ENCODE results near the gene MTUS2.
A peak's percentile ranks its signal among the peaks of the same experiment; 100 is the strongest.

The MTUS2 gene

DNA sequence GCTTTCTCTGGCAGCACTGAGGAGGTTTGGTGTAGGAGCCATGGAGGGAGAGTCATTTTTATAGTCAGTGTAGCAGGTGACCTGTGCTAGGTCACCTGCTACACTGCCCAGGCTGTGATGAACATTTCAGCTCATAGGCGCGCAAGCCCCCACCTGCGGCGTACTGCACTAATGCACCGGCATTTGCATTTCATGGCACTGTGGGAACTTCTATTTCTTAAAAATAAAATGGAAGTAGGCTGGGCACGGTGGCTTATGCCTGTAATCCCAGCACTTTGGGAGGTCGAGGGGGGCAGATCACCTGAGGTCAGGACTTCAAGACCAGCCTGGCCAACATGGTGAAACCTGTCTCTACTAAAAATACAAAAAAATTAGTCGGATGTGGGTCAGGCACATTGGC lies 674.4 kb downstream of the MTUS2 start:
- DNase-seq, result no peak

DNA sequence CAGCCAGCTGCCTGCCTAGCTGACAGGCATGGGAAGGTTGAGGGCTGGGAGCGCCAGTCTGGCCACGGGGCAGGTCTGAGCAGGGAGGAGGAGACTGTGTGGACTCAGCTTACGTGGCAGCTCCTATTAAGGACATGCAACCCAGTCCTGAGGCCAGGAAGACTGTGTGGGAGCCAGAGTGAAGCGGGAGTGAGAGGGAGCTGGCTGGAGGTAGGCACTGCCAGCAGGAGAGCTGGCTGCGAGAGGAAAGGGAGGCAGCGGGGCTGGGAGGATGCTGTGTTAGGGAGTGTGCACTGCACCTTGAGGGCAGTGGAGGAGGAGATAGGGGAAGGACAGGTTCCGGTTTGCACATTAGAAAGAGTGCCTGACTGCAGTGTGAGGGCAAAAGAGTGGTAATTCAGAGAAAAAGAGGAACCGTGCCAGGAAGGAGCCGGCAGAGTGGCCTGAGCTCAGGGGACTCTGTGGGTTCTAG lies 676.1 kb downstream of the MTUS2 start:
- peak; percentile 67 for DNase-seq

GRCh38 chr13:29497137-29497654 lies 677.1 kb downstream of the MTUS2 start:
- no peak for DNase-seq

GRCh38 chr13:29498426-29499040 lies 678.4 kb downstream of the MTUS2 start:
- no peak for DNase-seq

DNA sequence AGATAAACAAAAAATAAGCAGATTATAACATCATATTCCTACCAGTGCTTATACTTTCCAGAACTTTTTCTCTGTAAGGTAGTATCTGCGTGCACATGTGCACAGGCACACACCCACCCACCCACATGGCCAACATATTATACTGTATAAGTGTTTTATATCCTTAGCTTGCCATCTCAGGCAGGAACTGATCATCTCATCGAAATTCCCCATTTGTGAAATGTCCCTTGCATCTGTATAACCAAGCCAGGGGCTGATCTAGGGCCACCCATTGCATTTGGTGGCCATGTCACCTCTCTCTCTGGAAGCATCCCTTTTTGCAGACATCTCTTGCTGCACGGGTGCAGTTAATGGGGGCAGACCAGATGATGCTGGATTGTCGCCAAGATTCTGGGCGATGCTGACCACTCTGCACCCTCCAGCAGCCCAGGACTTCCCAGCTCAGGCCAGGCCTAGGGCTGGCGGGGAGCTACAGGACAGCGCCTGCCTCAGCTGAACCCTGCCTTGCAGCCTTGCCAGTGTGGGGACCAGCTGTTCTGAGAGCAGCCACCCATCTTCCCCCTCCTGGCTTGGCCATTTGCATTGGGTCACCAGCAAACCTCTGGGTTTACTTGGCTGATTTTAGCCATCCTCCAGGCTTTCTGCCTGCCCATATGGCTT lies 679.5 kb downstream of the MTUS2 start:
- no peak for DNase-seq

GRCh38 chr13:29500386-29500785 lies 680.2 kb downstream of the MTUS2 start:
- DNase-seq, result no peak

DNA sequence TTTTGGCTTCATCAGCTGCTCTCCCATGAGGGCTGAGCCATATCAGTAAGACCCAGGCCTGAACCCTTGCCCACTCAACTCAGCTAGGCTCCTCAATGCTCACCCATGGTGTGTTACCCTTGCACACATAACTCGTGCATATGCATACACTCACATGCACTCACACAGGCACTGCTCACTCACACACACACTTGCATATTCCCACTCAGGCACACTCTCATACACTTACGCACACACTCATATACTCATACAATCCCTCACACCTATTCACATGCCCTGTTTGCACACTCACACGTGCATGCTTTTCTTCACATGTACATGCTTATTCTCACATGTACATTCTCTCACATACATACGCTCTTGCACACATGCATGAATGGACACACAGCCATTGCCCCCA lies 681.5 kb downstream of the MTUS2 start:
- DNase-seq, result no peak

DNA sequence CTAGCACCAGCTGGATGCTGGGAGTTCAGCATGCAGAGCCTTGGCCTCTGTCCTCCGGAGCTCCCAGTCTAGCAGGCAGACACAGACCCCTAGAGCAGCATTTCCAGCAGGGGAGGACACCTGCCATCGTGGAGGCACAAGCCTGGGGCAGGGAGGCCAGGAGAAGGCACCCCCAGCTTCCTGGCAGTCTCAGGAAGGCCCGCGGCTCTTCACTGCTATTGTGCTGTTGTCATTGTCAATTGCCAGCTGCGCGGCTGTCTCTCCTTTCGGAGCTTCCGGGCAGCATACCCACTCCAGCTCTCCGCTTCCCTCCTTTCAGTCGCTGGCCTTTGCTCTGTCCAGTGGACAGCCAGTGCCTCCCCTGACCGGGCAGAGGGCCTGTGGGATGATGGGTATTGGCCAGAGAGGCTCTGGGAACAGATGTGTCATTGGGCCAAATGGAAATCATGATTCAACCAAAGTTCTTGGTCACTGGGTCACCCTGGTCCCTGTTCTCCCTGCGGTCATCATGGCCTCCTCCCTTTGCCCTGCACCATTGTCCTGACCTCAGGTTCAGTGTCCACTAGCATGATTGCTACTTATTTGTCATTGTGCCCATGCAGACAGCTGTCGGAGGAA lies 682.4 kb downstream of the MTUS2 start:
- no peak for DNase-seq

DNA sequence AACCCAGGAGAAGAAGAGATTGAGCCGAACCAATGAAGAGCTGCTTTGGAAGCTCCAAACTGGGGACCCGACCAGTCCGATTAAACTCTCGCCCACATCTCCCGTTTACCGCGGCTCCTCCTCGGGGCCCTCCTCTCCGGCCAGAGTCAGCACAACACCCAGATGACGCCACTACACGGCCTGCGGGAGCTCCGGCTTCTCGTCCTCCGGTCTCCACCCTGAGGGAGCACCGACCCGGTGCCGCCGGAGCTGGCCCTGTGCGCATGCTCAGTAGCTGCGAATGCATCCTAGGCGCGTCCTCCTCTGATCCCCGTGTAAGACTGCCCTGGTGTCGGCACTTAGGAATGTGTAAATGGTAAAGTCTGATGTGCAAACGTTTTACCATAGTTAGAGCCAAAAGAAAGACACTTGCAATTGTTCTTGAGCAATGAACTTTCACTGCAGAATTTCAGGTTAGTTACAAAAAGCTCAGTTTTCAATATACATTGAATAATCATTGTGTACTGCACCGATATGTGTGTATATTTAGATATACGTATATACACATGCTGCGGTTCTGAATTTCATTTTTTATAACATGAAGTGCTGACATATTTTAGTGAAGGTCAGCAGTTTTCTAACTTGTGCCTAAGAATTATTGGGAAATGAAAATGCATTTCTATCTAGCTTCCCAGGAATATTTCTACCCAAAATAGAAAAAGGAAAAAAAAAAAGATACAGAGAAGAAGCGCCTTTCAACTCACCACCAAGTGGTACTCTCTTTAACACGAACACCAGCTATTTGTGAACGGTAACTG lies 683.1 kb downstream of the MTUS2 start:
- DNase-seq, result no peak

GRCh38 chr13:29504691-29505090 lies 684.6 kb downstream of the MTUS2 start:
- no peak for DNase-seq

DNA sequence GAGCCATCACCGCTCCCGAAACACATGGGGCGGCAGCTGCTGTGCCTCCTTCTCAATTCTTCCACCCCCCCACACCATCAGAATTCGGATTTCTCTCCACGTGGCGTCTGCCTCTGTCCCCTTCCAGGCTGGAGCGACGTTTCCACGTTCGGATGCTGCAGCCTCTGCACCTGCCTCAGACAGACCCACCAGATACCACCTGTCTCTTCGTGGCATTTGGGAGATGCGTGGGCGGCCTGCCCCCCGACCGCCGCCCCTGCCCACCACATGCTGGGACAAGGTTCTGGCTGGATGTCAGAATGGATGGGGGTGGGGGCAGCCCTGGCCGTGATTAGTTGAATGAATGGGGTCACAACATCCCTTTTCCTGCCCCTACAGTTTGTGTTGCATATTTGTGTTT lies 685.4 kb downstream of the MTUS2 start:
- no peak for DNase-seq

DNA sequence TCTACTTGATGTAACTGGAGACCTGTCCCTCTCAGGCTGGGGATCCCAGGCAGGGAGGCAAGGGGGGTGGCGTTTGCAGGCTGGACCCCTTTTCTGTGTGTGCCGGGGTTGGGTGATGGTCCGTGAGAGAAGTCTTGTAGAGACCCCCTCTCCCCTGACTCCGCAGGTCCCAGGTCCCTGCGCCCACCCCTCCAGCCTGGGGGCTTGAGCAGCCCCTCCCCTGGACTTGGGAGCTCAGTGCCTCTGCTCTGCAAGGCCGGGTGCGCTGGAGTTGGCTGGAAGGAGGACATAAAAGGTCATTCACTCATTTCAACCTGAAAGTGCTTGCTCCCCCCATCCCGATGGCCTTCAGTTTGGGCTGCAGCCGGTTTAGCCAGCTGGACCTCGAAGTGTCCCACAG lies 685.8 kb downstream of the MTUS2 start:
- DNase-seq, result no peak

DNA sequence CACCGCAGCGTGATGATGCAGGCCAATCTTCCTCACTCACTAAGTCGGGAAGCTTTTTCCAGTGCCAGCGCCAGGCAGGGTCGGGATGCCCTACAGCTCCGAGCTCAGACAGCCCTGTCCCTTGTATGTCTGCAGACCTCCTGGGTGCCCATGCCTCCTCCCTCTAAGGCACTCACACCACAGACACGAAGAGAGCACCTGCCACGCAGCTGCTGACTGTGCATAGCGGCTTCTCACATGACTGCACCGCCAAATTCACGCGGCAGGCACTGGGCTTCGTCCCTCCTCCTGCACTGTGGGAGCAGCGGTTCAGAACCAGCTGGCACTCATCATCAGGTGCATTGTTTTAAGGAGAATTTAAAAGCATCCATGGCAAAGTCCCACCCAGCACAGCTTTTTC lies 687.2 kb downstream of the MTUS2 start:
- no peak for DNase-seq

- peak; percentile 12 for DNase-seq
Observed at GRCh38 chr13:29508130-29508875, 688.2 kb downstream of the MTUS2 start.

DNA sequence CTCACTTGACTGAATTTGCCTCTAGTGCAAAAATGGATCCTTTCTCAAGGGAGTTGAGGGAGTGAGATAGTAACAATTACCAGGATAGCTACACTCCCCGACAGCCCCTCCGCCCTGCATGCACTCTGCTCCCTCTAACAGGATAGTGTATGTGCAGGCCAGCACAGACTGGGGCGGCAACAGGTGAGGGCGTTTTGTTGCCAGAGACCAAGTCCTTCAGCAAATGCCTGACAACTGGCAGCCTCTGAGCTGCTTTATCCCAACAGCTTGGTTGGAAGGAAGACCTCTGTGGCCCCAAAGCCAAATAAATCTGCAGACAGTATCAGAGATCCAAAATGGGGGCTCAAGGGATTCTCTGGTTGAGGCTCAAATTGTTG lies 688.7 kb downstream of the MTUS2 start:
- peak; percentile 15 for DNase-seq

- DNase-seq, result no peak
Observed at GRCh38 chr13:29509999-29510589, 690.0 kb downstream of the MTUS2 start.

DNA sequence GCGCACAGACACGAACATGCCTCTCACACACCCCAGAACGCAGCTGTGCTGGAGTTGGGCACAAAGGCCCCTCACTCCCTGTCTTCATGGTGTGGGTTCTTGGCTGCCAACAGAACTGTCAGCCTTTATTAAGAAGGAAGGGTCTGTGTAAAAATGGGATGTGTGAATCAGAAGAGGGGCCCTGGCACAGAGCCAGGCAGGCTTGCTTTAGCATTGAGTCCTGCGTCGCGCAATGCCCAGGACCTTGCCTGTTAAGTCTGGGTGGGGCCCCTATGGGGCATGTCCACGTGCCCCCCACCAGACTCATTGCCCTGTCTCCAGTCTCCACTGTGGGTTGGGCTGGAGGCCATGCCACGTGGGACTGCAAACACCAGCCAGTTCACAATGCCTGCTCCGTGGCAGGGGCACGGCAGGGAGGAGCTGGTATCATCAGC lies 690.5 kb downstream of the MTUS2 start:
- DNase-seq, result no peak

DNA sequence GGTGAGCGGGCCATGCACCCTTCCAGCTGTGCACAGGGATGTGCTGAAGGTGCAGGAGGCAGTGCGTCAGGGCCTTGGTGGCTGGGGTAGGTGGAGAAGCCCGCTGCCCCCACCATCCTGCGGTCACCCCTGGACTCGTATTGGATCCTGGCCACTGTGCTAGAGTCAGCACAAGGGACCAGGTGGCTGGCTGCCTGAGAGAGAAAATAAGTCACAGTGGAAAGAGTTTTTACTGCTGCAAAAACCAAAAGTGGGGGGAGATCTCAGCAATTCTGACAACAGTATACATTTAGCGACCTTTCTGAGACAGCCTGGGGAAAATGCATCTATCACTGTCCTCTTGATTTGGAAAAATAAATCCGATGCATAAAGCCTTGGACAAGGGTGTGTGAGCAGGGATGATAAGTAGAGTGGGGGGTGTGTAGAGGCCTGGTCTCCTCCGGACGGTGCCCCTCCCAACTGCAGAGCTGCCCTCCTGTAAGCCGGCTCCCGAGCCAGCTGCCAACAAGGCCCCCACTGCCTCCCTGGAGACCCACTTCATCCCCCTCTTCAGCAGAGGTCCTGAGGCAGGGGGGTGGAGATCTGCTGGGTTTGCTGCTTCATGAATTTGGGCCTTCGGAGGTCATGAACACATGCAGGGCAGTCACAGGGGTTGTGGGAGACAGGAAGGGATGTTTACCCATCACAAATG lies 691.1 kb downstream of the MTUS2 start:
- DNase-seq, result no peak

DNA sequence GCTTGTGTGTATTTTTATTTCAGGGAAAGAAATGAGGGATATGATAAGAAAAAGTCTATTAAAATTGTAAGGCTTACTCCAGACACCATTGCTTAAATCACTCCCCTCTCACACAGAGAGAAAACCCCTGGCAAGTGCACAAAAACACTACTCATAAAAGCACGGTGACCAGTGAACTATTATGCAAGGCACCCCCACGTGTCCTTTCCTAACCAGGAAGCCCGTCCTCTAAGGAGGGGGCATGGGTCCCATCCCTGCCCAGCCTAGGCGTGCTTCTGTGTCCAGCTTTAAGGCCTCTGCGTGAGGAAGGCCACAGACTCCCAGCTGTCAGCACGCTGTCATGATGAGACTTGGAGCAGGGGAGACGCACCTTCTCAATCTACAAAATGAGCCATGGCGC lies 691.8 kb downstream of the MTUS2 start:
- no peak for DNase-seq

- DNase-seq, result no peak
Observed at GRCh38 chr13:29513002-29513980, 693.2 kb downstream of the MTUS2 start.
